ENCODE data around the gene NEURL1.

- TF ChIP-seq, protein P1, sequence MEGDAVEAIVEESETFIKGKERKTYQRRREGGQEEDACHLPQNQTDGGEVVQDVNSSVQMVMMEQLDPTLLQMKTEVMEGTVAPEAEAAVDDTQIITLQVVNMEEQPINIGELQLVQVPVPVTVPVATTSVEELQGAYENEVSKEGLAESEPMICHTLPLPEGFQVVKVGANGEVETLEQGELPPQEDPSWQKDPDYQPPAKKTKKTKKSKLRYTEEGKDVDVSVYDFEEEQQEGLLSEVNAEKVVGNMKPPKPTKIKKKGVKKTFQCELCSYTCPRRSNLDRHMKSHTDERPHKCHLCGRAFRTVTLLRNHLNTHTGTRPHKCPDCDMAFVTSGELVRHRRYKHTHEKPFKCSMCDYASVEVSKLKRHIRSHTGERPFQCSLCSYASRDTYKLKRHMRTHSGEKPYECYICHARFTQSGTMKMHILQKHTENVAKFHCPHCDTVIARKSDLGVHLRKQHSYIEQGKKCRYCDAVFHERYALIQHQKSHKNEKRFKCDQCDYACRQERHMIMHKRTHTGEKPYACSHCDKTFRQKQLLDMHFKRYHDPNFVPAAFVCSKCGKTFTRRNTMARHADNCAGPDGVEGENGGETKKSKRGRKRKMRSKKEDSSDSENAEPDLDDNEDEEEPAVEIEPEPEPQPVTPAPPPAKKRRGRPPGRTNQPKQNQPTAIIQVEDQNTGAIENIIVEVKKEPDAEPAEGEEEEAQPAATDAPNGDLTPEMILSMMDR (IDR thresholded peaks at IDR 0.05 in 4 of 5, conservative IDR thresholded peaks at IDR 0.05 in 1 of 5), result no peak
- TF ChIP-seq POLR2A (IDR thresholded peaks at IDR 0.05), result no peak
Measured at GRCh38 chr10:103613616-103614015, 120.1 kb downstream of the NEURL1 start.
